Measurements from ENCODE around the gene CTDSPL. TPM values are rescaled to one million over a fixed set of nuclear protein-coding genes. Genes with fewer than 3 reads are reported as not detected.

The CTDSPL gene
- total and polyA plus RNA-seq, 4 donors, result 21.3 to 48.0 (median 35.4) TPM

DNA sequence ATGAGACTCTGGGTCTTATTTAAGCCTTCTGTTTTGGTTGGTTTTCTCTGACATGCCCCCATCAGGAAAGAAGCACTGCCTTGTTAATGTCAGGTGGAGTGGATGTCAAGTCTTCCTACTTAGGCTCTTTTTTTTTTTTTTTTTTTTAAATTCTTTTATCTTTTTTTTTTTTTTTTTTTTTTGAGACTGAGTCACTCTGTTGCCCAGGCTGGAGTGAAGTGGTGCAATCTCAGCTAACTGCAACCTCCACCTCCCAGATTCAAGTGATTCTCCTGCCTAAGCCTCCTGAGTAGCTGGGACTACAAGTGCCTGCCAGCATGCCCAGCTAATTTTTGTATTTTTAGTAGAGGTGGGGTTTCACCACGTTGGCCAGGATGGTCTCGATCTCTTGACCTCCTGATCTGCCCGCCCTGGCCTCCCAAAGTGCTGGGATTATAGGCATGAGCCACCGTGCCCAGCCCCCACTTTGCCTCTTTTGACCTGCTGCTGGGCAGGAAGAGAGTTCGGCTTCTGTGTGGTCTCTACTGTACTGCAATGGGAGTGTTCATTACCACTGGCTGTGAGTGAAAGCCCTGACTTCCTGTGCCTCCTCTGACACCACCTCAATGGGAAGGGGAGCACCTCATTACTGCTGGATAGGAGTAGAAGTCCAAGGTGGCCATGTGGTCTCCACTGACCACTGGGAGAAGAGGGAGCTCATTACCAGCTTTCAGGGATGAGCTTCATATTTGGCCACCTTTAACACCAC is 10.9 kb downstream of the CTDSPL start:
- no peak overlapping the region for H3K27ac ChIP-seq (ENCODE audit: low read depth in 1 of 2, low read length in 2 of 2)
- intact Hi-C loops (cut with DNase I), result no loop called here
- H3K27me3 ChIP-seq (ENCODE audit: control insufficient read depth in 1 of 2, insufficient read depth in 2 of 2, low read length in 1 of 2), result no peaks in the 10 kb centered on the region
- H3K4me1 ChIP-seq (ENCODE audit: control insufficient read depth in 1 of 2, insufficient read depth in 2 of 2, low read length in 2 of 2), result no peaks in the 10 kb centered on the region
- peaks cover 2% of the 10 kb centered on the region for H3K9me3 ChIP-seq (ENCODE audit: control insufficient read depth, low read length)
- no peak overlapping the region for H3K4me3 ChIP-seq (ENCODE audit: low read length in 2 of 2)
- ATAC-seq (ENCODE audit: low FRiP score) (no peak), DNase-seq (no peak)
- 95% methylated on average over 5 of the region's 5 CpGs for WGBS, 2 donors
- no peaks in the 10 kb centered on the region for H3K36me3 ChIP-seq (ENCODE audit: control insufficient read depth in 1 of 2, insufficient read depth in 2 of 2, low read length in 1 of 2)

DNA sequence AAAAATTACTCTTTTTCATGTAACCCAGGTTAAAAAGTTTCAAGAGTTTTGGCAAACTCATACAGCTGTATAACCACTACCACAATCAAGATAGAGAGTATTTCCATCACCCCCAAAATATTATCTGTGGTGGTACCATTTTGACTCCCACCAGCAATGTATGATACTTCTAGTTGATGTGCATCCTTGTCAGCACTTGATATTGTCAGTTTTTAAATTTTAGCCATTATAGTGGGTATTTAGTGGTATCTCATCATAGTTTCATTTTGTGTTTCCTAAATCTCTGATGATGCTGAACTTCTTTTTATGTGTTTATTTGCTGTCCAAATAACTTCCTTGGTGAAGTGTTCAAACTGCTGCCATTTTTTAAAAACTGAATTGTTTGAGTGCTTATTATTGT is 14.6 kb downstream of the CTDSPL start:
- no peak for DNase-seq
- Histone ChIP-seq H3K9me3 (ENCODE audit: control insufficient read depth, low read length) (peaks cover 2% of the 10 kb centered on the region), H3K4me1 (ENCODE audit: control insufficient read depth in 1 of 2, insufficient read depth in 2 of 2, low read length in 2 of 2) (peaks cover 0 to 2% of the 10 kb centered on the region in 2 donors), H3K36me3 (ENCODE audit: control insufficient read depth in 1 of 2, insufficient read depth in 2 of 2, low read length in 1 of 2) (peaks cover 0 to 1% of the 10 kb centered on the region in 2 donors), H3K27me3 (ENCODE audit: control insufficient read depth in 1 of 2, insufficient read depth in 2 of 2, low read length in 1 of 2) (no peaks in the 10 kb centered on the region), H3K4me3 (ENCODE audit: low read length in 2 of 2) (no peak overlapping the region), H3K27ac (ENCODE audit: low read depth in 1 of 2, low read length in 2 of 2) (no peak overlapping the region)
- intact Hi-C loops (cut with DNase I), result no loop called here
- no peak for ATAC-seq (ENCODE audit: low FRiP score)

DNA sequence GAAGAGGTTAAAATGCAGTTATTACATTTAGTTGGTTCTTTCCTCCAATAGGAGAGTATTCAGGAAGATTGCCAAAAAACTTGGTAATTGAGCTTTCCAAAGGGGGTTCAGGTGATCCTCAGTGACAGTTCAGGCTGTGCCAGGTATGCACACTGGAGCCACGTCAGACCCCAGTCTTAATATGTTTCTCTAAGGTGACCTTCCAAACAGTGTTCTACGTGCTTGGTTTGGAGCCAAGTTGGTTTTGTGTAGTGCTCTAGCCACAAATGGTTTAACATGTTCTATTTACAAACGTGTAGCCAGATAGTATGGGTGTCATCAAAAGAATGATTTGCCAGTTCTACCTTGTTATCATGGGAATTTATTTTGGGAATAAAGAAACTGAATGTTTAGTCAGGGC is 21.0 kb downstream of the CTDSPL start:
- Histone ChIP-seq H3K4me1 (ENCODE audit: control insufficient read depth in 1 of 2, insufficient read depth in 2 of 2, low read length in 2 of 2) (peaks cover 3 to 8% of the 10 kb centered on the region in 2 donors), H3K36me3 (ENCODE audit: control insufficient read depth in 1 of 2, insufficient read depth in 2 of 2, low read length in 1 of 2) (peaks cover 0 to under 1% of the 10 kb centered on the region in 2 donors), H3K27ac (ENCODE audit: low read depth in 1 of 2, low read length in 2 of 2) (no peak overlapping the region), H3K9me3 (ENCODE audit: control insufficient read depth, low read length) (no peaks in the 10 kb centered on the region), H3K4me3 (ENCODE audit: low read length in 2 of 2) (no peak overlapping the region), H3K27me3 (ENCODE audit: control insufficient read depth in 1 of 2, insufficient read depth in 2 of 2, low read length in 1 of 2) (no peaks in the 10 kb centered on the region)
- DNase-seq (no peak), ATAC-seq (ENCODE audit: low FRiP score) (no peak)
- intact Hi-C loops (cut with DNase I), result no loop called here
- 54 to 59% methylated on average over 3 of the region's 3 CpGs for WGBS, 2 donors

DNA sequence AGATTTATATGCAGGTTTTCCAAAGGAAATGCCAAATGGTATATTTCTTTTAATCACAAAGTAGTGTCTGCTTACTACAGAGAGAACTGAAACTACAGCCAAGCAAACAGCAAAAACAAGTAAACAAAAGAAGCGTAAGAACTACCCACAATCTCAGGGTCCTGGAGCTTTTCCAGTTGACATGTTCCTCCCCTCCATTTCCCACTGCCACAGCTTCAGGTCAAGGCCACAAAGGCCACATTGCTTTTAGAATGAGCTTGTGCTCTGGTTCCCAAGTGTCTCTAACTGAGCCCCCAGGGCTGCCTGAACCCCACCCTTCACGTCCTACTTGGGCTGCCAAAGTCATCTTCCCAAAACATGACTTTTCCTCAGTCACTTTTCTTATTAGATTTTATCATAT is 24.1 kb downstream of the CTDSPL start:
- intact Hi-C loops (cut with DNase I), result no loop called here
- no peaks in the 10 kb centered on the region for H3K9me3 ChIP-seq (ENCODE audit: control insufficient read depth, low read length)
- H3K4me1 ChIP-seq (ENCODE audit: control insufficient read depth in 1 of 2, insufficient read depth in 2 of 2, low read length in 2 of 2), result peaks cover 5 to 7% of the 10 kb centered on the region in 2 donors
- no peak for ATAC-seq (ENCODE audit: low FRiP score)
- H3K36me3 ChIP-seq (ENCODE audit: control insufficient read depth in 1 of 2, insufficient read depth in 2 of 2, low read length in 1 of 2), result no peaks in the 10 kb centered on the region
- H3K27me3 ChIP-seq (ENCODE audit: control insufficient read depth in 1 of 2, insufficient read depth in 2 of 2, low read length in 1 of 2), result no peaks in the 10 kb centered on the region
- no peak overlapping the region for H3K27ac ChIP-seq (ENCODE audit: low read depth in 1 of 2, low read length in 2 of 2)
- WGBS, 2 donors, result 91% methylated on average over 2 of the region's 2 CpGs
- no peak for DNase-seq
- H3K4me3 ChIP-seq (ENCODE audit: low read length in 2 of 2), result no peak overlapping the region

DNA sequence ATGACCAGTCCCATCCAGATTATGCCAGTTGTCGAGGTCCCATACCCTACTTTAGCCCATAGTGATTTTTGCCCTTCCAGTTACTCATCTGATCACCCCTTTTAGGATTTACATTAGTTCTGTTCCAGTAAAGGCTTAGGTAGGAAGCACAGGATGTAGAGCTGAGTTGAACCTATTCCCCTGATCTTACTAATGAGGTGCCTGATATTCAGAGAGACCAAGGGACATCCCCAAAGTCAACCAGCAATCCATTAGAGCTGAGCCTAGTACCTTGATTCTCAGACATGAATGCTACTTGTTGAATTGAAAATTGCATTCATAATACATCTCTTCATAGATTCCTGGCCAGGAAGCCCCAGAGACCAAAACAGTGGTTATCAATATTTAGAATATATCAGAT is 24.7 kb downstream of the CTDSPL start:
- Histone ChIP-seq H3K36me3 (ENCODE audit: control insufficient read depth in 1 of 2, insufficient read depth in 2 of 2, low read length in 1 of 2) (no peaks in the 10 kb centered on the region), H3K27ac (ENCODE audit: low read depth in 1 of 2, low read length in 2 of 2) (no peak overlapping the region), H3K9me3 (ENCODE audit: control insufficient read depth, low read length) (no peaks in the 10 kb centered on the region), H3K27me3 (ENCODE audit: control insufficient read depth in 1 of 2, insufficient read depth in 2 of 2, low read length in 1 of 2) (no peaks in the 10 kb centered on the region), H3K4me3 (ENCODE audit: low read length in 2 of 2) (no peak overlapping the region), H3K4me1 (ENCODE audit: control insufficient read depth in 1 of 2, insufficient read depth in 2 of 2, low read length in 2 of 2) (peaks cover 7% of the 10 kb centered on the region in 2 donors)
- ATAC-seq (ENCODE audit: low FRiP score) (no peak), DNase-seq (no peak)
- 95 to 97% methylated on average over 1 of the region's 1 CpG for WGBS, 2 donors
- intact Hi-C loops (cut with DNase I), result no loop called here

DNA sequence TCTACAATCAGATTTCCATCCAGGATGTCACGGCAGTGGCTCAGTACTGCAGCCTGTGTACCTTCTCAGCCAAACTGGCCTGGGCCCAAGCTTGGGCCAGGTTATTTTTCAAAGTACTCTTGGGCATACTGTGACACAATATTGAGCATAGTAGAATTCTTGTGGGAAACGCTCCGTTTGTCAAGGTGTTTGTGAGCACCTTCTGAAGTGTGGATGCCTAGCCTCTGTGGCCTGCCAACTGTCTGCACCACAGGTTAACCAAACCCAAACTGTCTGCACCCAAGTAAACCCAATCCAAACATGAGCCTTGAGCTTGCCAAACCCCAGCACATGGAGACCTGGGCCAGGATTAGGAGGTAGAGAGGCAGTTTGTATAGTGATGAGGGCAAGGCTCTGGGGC is 25.4 kb downstream of the CTDSPL start:
- Histone ChIP-seq H3K27me3 (ENCODE audit: control insufficient read depth in 1 of 2, insufficient read depth in 2 of 2, low read length in 1 of 2) (no peaks in the 10 kb centered on the region), H3K27ac (ENCODE audit: low read depth in 1 of 2, low read length in 2 of 2) (no peak overlapping the region), H3K9me3 (ENCODE audit: control insufficient read depth, low read length) (no peaks in the 10 kb centered on the region), H3K4me3 (ENCODE audit: low read length in 2 of 2) (no peak overlapping the region), H3K4me1 (ENCODE audit: control insufficient read depth in 1 of 2, insufficient read depth in 2 of 2, low read length in 2 of 2) (peaks cover 7% of the 10 kb centered on the region in 2 donors), H3K36me3 (ENCODE audit: control insufficient read depth in 1 of 2, insufficient read depth in 2 of 2, low read length in 1 of 2) (no peaks in the 10 kb centered on the region)
- DNase-seq (no peak), ATAC-seq (ENCODE audit: low FRiP score) (no peak)
- WGBS, 2 donors, result 21 to 27% methylated on average over 3 of the region's 3 CpGs
- intact Hi-C loops (cut with DNase I), result no loop called here

DNA sequence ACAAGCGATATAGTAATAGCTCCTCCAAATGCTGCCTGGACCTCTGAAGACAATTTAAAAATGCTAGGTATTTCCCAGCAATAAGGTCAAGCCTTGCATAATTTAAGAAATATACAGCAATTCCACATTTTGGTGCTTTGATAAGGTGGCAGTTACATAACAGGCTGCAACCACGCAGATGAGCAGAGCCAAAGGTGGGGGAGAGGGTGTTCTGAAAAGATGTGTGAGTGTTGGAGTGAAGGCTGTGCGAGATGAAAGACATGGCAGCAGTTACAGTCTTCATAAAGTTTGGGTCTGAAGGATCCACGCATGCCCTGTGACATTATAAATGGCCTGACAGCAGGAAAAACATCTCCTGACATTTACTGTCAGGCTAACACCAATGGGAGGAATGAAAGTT is 26.1 kb downstream of the CTDSPL start:
- no peak overlapping the region for H3K27ac ChIP-seq (ENCODE audit: low read depth in 1 of 2, low read length in 2 of 2)
- peaks cover 7% of the 10 kb centered on the region in 2 donors for H3K4me1 ChIP-seq (ENCODE audit: control insufficient read depth in 1 of 2, insufficient read depth in 2 of 2, low read length in 2 of 2)
- no peaks in the 10 kb centered on the region for H3K27me3 ChIP-seq (ENCODE audit: control insufficient read depth in 1 of 2, insufficient read depth in 2 of 2, low read length in 1 of 2)
- H3K4me3 ChIP-seq (ENCODE audit: low read length in 2 of 2), result no peak overlapping the region
- intact Hi-C loops (cut with DNase I), result no loop called here
- 88 to 90% methylated on average over 4 of the region's 4 CpGs for WGBS, 2 donors
- no peaks in the 10 kb centered on the region for H3K36me3 ChIP-seq (ENCODE audit: control insufficient read depth in 1 of 2, insufficient read depth in 2 of 2, low read length in 1 of 2)
- ATAC-seq (ENCODE audit: low FRiP score) (no peak), DNase-seq (no peak)
- H3K9me3 ChIP-seq (ENCODE audit: control insufficient read depth, low read length), result no peaks in the 10 kb centered on the region

DNA sequence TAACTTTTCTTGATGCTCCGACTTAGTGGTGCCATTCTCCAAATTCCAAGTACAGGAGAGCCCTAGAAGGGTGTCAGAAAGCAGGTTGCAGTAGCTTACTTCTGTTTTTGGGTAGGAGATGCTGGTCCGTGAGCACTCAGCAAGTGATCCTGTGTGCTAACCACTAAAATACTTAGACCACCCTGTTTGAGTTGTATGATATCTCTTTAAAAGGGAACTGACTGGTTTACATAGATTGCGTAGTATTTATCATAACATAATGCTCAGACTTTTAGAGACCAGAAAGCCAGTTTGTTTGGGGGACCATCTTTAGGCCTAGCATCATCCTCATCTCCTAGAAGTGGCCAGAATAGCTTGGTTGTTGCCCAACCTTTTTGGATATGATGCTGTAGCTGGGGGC is 26.7 kb downstream of the CTDSPL start:
- no peak overlapping the region for H3K4me3 ChIP-seq (ENCODE audit: low read length in 2 of 2)
- H3K9me3 ChIP-seq (ENCODE audit: control insufficient read depth, low read length), result no peaks in the 10 kb centered on the region
- intact Hi-C loops (cut with DNase I), result no loop called here
- ATAC-seq (ENCODE audit: low FRiP score) (no peak), DNase-seq (no peak)
- peaks cover 7% of the 10 kb centered on the region in 2 donors for H3K4me1 ChIP-seq (ENCODE audit: control insufficient read depth in 1 of 2, insufficient read depth in 2 of 2, low read length in 2 of 2)
- H3K27ac ChIP-seq (ENCODE audit: low read depth in 1 of 2, low read length in 2 of 2), result no peak overlapping the region
- no peaks in the 10 kb centered on the region for H3K27me3 ChIP-seq (ENCODE audit: control insufficient read depth in 1 of 2, insufficient read depth in 2 of 2, low read length in 1 of 2)
- 81 to 82% methylated on average over 3 of the region's 3 CpGs for WGBS, 2 donors
- H3K36me3 ChIP-seq (ENCODE audit: control insufficient read depth in 1 of 2, insufficient read depth in 2 of 2, low read length in 1 of 2), result no peaks in the 10 kb centered on the region

DNA sequence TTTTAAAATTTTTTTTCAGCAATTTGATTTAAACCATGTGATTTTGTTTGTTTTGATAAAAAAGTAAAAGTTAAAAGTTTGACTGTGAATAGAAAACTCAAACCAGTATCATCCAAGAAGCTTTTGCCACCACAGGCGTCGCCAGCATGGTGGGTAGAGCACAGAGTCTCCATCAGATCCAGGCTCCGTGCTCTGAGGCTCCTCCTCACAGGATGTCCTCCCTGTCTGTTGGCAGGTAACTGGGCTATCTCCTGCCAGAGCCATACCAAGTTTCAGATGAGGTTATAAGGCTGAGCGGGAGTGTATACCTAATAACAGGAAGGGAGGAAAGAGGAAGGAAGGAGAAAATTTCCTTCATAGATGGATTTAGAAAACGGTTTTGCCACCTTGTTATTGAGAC is 28.8 kb downstream of the CTDSPL start:
- ATAC-seq (ENCODE audit: low FRiP score) (no peak), DNase-seq (no peak)
- no peaks in the 10 kb centered on the region for H3K9me3 ChIP-seq (ENCODE audit: control insufficient read depth, low read length)
- no peaks in the 10 kb centered on the region for H3K27me3 ChIP-seq (ENCODE audit: control insufficient read depth in 1 of 2, insufficient read depth in 2 of 2, low read length in 1 of 2)
- peaks cover 7% of the 10 kb centered on the region in 2 donors for H3K4me1 ChIP-seq (ENCODE audit: control insufficient read depth in 1 of 2, insufficient read depth in 2 of 2, low read length in 2 of 2)
- no peaks in the 10 kb centered on the region for H3K36me3 ChIP-seq (ENCODE audit: control insufficient read depth in 1 of 2, insufficient read depth in 2 of 2, low read length in 1 of 2)
- WGBS, 2 donors, result 88 to 93% methylated on average over 5 of the region's 5 CpGs
- no peak overlapping the region for H3K4me3 ChIP-seq (ENCODE audit: low read length in 2 of 2)
- intact Hi-C loops (cut with DNase I), result no loop called here
- no peak overlapping the region for H3K27ac ChIP-seq (ENCODE audit: low read depth in 1 of 2, low read length in 2 of 2)
